SK-N-SH (cell line): ENCODE results near the gene SMIM14.

Source experiments
- CHD2 ChIP-seq: fragments of 150-350 bp; IDR thresholded peaks from 2 replicates; pipeline ENCODE4 v1.6.1; 2018; ENCODE audit warnings: low read length; ENCODE audit not compliant: partially characterized antibody
- CTCF ChIP-seq: fragments of 200-600 bp; sonication (generic); IDR thresholded peaks from 2 replicates; pipeline ENCODE4 v1.6.1; 2017; ENCODE audit warnings: antibody characterized with exemption, mild to moderate bottlenecking, moderate library complexity
- GATA2 ChIP-seq: sonication (generic); formaldehyde crosslinking; IDR thresholded peaks from 2 replicates; pipeline ENCODE4 v1.5.0; 2020; ENCODE audit warnings: mild to moderate bottlenecking, missing genetic modification reagents
- MAX ChIP-seq: IDR thresholded peaks from 2 replicates; pipeline ENCODE4 v1.4.0; 2012; ENCODE audit warnings: low read depth
- MXI1 ChIP-seq: IDR thresholded peaks from 2 replicates; pipeline ENCODE4 v1.6.1; 2012; ENCODE audit warnings: mild to moderate bottlenecking, low read depth, low read length, improper control_type of control experiment
- RAD21 ChIP-seq: IDR thresholded peaks from 2 replicates; pipeline ENCODE4 v1.6.1; 2012; ENCODE audit warnings: mild to moderate bottlenecking, low read length
- TCF12 ChIP-seq: IDR thresholded peaks from 2 replicates; pipeline ENCODE4 v1.4.0; 2012

GRCh38 chr4:39555472-39555871, 83.2 kb downstream of the SMIM14 start:
- TF ChIP-seq MXI1 (no peak), CTCF (no peak), GATA2 (no peak), MAX (no peak), CHD2 (no peak), RAD21 (no peak), TCF12 (no peak)
